H9 (cell line): Measurements from ENCODE around the gene PARK7. TPM values are rescaled to one million over a fixed set of nuclear protein-coding genes. Genes with fewer than 3 reads are reported as not detected.

Source experiments
- DNase-seq: peaks from one replicate; pipeline ENCODE4 v3.0.0-alpha.2; 2017
- H2AFZ ChIP-seq: one replicate; pipeline ENCODE4 v1.6.1; 2013; ENCODE audit warnings: mild to moderate bottlenecking, low read length, control low read depth, moderate library complexity
- H2AK5ac ChIP-seq: 2 replicates; pipeline ENCODE4 v1.6.1; 2013; ENCODE audit warnings: low read length, control low read depth, mixed read lengths; ENCODE audit not compliant: insufficient read length
- H2BK120ac ChIP-seq: one replicate; pipeline ENCODE4 v1.6.1; 2013; ENCODE audit warnings: low read depth, mild to moderate bottlenecking, low read length, control low read depth, inconsistent platforms; ENCODE audit not compliant: poor library complexity, severe bottlenecking
- H2BK12ac ChIP-seq: 2 replicates; pipeline ENCODE4 v1.6.1; 2013; ENCODE audit warnings: low read length, control low read depth, mixed read lengths, low read depth; ENCODE audit not compliant: insufficient read length
- H2BK15ac ChIP-seq: 2 replicates; pipeline ENCODE4 v1.6.1; 2013; ENCODE audit warnings: low read depth, low read length, control low read depth
- H2BK20ac ChIP-seq: one replicate; pipeline ENCODE4 v1.6.1; 2013; ENCODE audit warnings: low read depth, mild to moderate bottlenecking, low read length, control low read depth, inconsistent platforms; ENCODE audit not compliant: poor library complexity, severe bottlenecking
- H2BK5ac ChIP-seq: 2 replicates; pipeline ENCODE4 v1.6.1; 2013; ENCODE audit warnings: low read length, control low read depth, mixed read lengths; ENCODE audit not compliant: insufficient read length
- H3K14ac ChIP-seq: 2 replicates; pipeline ENCODE4 v1.6.1; 2013; ENCODE audit warnings: low read length, control low read depth; ENCODE audit not compliant: insufficient read depth
- H3K18ac ChIP-seq: 2 replicates; pipeline ENCODE4 v1.6.1; 2013; ENCODE audit warnings: low read depth, mild to moderate bottlenecking, mixed read lengths, low read length, control low read depth; ENCODE audit not compliant: insufficient read length
- H3K23ac ChIP-seq: 2 replicates; pipeline ENCODE4 v1.6.1; 2013; ENCODE audit warnings: low read length, control low read depth, mixed read lengths, low read depth; ENCODE audit not compliant: insufficient read length
- H3K23me2 ChIP-seq: 2 replicates; pipeline ENCODE4 v1.6.1; 2013; ENCODE audit warnings: low read depth, mild to moderate bottlenecking, mixed read lengths, low read length, control low read depth; ENCODE audit not compliant: insufficient read length, poor library complexity, severe bottlenecking
- H3K27ac ChIP-seq: 2 replicates; pipeline ENCODE4 v1.5.1; 2013; ENCODE audit warnings: low read length, control low read depth, mixed read lengths, low read depth; ENCODE audit not compliant: insufficient read length
- H3K27me3 ChIP-seq: 2 replicates; pipeline ENCODE4 v1.6.1; 2013; ENCODE audit warnings: low read length, control low read depth, inconsistent platforms; ENCODE audit not compliant: insufficient read depth
- H3K4ac ChIP-seq: 2 replicates; pipeline ENCODE4 v1.6.1; 2013; ENCODE audit warnings: low read depth, mild to moderate bottlenecking, control low read depth, inconsistent platforms, low read length, moderate library complexity
- H3K4me1 ChIP-seq: 2 replicates; pipeline ENCODE4 v1.6.1; 2013; ENCODE audit warnings: low read length, control low read depth, inconsistent platforms; ENCODE audit not compliant: insufficient read depth
- H3K4me2 ChIP-seq: 2 replicates; pipeline ENCODE4 v1.6.1; 2013; ENCODE audit warnings: low read length, control low read depth, mixed read lengths; ENCODE audit not compliant: insufficient read length, insufficient read depth
- H3K56ac ChIP-seq: 2 replicates; pipeline ENCODE4 v1.6.1; 2013; ENCODE audit warnings: low read depth, mild to moderate bottlenecking, mixed read lengths, low read length, control low read depth; ENCODE audit not compliant: insufficient read length
- H3K79me1 ChIP-seq: 2 replicates; pipeline ENCODE4 v1.6.1; 2013; ENCODE audit warnings: low read depth, mild to moderate bottlenecking, moderate library complexity, low read length, control low read depth, inconsistent platforms; ENCODE audit not compliant: insufficient read depth, poor library complexity, severe bottlenecking
- H3K79me2 ChIP-seq: 2 replicates; pipeline ENCODE4 v1.6.1; 2013; ENCODE audit warnings: low read length, control low read depth, inconsistent platforms; ENCODE audit not compliant: insufficient read depth
- H3K9ac ChIP-seq: 2 replicates; pipeline ENCODE4 v1.6.1; 2013; ENCODE audit warnings: low read length, control low read depth, mixed read lengths; ENCODE audit not compliant: insufficient read length; ENCODE audit errors: extremely low read depth
- H3K9me3 ChIP-seq: one replicate; pipeline ENCODE4 v1.6.1; 2013; ENCODE audit warnings: low read depth, low read length, inconsistent platforms; ENCODE audit not compliant: control insufficient read depth
- H3T11ph ChIP-seq: one replicate; pipeline ENCODE4 v1.6.1; 2013; ENCODE audit warnings: mild to moderate bottlenecking, low read length, control low read depth, inconsistent platforms
- H4K20me1 ChIP-seq: one replicate; pipeline ENCODE4 v1.6.1; 2013; ENCODE audit not compliant: control insufficient read depth, insufficient read length, insufficient read depth
- H4K5ac ChIP-seq: 2 replicates; pipeline ENCODE4 v1.6.1; 2013; ENCODE audit warnings: low read depth, mild to moderate bottlenecking, mixed read lengths, low read length, control low read depth; ENCODE audit not compliant: insufficient read length
- H4K8ac ChIP-seq: replicated peaks from 2 replicates; pipeline ENCODE4 v1.6.1; 2013; ENCODE audit warnings: low read length, control low read depth, mixed read lengths, low read depth; ENCODE audit not compliant: insufficient read length
- H4K91ac ChIP-seq: 2 replicates; pipeline ENCODE4 v1.6.1; 2013; ENCODE audit warnings: low read depth, mild to moderate bottlenecking, moderate library complexity, mixed read lengths, low read length, control low read depth; ENCODE audit not compliant: insufficient read length
- H3K27ac Mint-ChIP-seq, 3 experiments: 2 replicates in 2 of 3; 3 replicates in 1 of 3; pipeline ENCODE4 v1.8.0; 2020 to 2021; ENCODE audit warnings: mixed read lengths in 3 of 3, mild to moderate bottlenecking in 1 of 3, moderate library complexity in 1 of 3
- H3K27me3 Mint-ChIP-seq: 2 replicates; pipeline ENCODE4 v1.8.0; 2021; ENCODE audit warnings: low read depth, mild to moderate bottlenecking, moderate library complexity, mixed read lengths
- H3K36me3 Mint-ChIP-seq, 3 experiments: 2 replicates in 2 of 3; 3 replicates in 1 of 3; pipeline ENCODE4 v1.8.0; 2020 to 2021; ENCODE audit warnings: low read depth in 3 of 3, mixed read lengths in 3 of 3; ENCODE audit not compliant: insufficient read depth in 1 of 3
- H3K4me1 Mint-ChIP-seq, 2 experiments: 2 replicates each; pipeline ENCODE4 v1.8.0; 2020; ENCODE audit warnings: mixed read lengths in 2 of 2
- H3K4me3 Mint-ChIP-seq, 2 experiments: 2 replicates in 1 of 2; 3 replicates in 1 of 2; pipeline ENCODE4 v1.8.0; 2020 to 2021; ENCODE audit warnings: mild to moderate bottlenecking in 2 of 2, mixed read lengths in 2 of 2, moderate library complexity in 1 of 2
- H3K9me3 Mint-ChIP-seq, 2 experiments: 2 replicates in 1 of 2; 3 replicates in 1 of 2; pipeline ENCODE4 v1.8.0; 2020; ENCODE audit warnings: mild to moderate bottlenecking in 2 of 2, mixed read lengths in 2 of 2, moderate library complexity in 1 of 2
- CTCF ChIP-seq: fragments of 200-600 bp; sonication (generic); conservative IDR thresholded peaks from 3 replicates; pipeline ENCODE4 v1.8.0; 2021; ENCODE audit warnings: antibody characterized with exemption, mild to moderate bottlenecking
- WGBS: extraction: QIAGEN DNeasy Blood & Tissue Kit; methylation state at CpG from one replicate; pipeline ENCODE4 v1.1.7; 2013; ENCODE audit warnings: missing lambda C conversion rate, low lambda C conversion rate, mixed read lengths; ENCODE audit not compliant: insufficient read length; ENCODE audit errors: extremely low coverage; 5-methylcytosine and 5-hydroxymethylcytosine counted together
- total RNA-seq: library from RNA; stranded (reverse); gene quantifications from 2 replicates; pipeline ENCODE4 v1.2.1, GENCODE V29; 2021

Gene PARK7
- total RNA-seq, 1 experiment from 2014 or later = 370 TPM

- H4K91ac ChIP-seq = no peak overlapping the region
- peak overlapping the region; percentile 84 for H3K4me2 ChIP-seq
- Mint-ChIP-seq H3K4me3 (peak overlapping the region; percentile 78 to 89), H3K27ac (peak overlapping the region; percentile 1 to 96 (median 27); a peak in 6 of 7 replicates), H3K36me3 (peaks cover 0 to 4% (median 0%) of the 10 kb centered on the region in 3 experiments; a peak in 2 of 7 replicates), H3K4me1 (peaks cover 51 to 65% of the 10 kb centered on the region in 2 experiments), H3K27me3 (peaks cover 13% of the 10 kb centered on the region), H3K9me3 (no peaks in the 10 kb centered on the region; a peak in 1 of 5 replicates)
- no peaks in the 10 kb centered on the region for H3K79me1 ChIP-seq
- H3K18ac ChIP-seq = peak overlapping the region; percentile 21
- no peaks in the 10 kb centered on the region for H3K9me3 ChIP-seq
- H3K56ac ChIP-seq = no peak overlapping the region
- H3K4me1 ChIP-seq = peaks cover 5% of the 10 kb centered on the region; the same call in 1 of the 2 replicates
- peak overlapping the region; percentile 61 for H3K14ac ChIP-seq
- peaks cover 12% of the 10 kb centered on the region for H3K23me2 ChIP-seq
- no peak overlapping the region for H3T11ph ChIP-seq
- H3K27me3 ChIP-seq = no peaks in the 10 kb centered on the region; the same call in 1 of the 2 replicates
- H3K4ac ChIP-seq = no peak overlapping the region
- H2AFZ ChIP-seq = no peak overlapping the region
- H3K23ac ChIP-seq = no peak overlapping the region
- peak overlapping the region; percentile 81 for H3K9ac ChIP-seq
- no peak overlapping the region for H3K27ac ChIP-seq
- H4K5ac ChIP-seq = no peak overlapping the region
- H2BK15ac ChIP-seq = no peak overlapping the region
- H2BK12ac ChIP-seq = no peak overlapping the region
- no peak overlapping the region for H2BK120ac ChIP-seq
- no peak overlapping the region for H4K8ac ChIP-seq
- no peak overlapping the region for H2BK20ac ChIP-seq
- no peak for DNase-seq
- no peaks in the 10 kb centered on the region for H4K20me1 ChIP-seq
- no CpG with 5 or more reads among the region's 19 CpGs for WGBS
- H2BK5ac ChIP-seq = no peak overlapping the region
- no peak for TF ChIP-seq CTCF
- H3K79me2 ChIP-seq = peaks cover 40% of the 10 kb centered on the region; the same call in 1 of the 2 replicates
- no peak overlapping the region for H2AK5ac ChIP-seq
Observed at GRCh38 chr1:8025061-8025670, 63.7 kb downstream of the PARK7 start.
